ENCODE data around the gene MDGA2.

Gene MDGA2

GRCh38 chr14:47269756-47270492 lies 405.5 kb downstream of the MDGA2 start:
- no peak overlapping the region for H3K4me3 ChIP-seq (ENCODE audit: low read length)
- TF ChIP-seq CTCF (conservative IDR thresholded peaks at IDR 0.05; ENCODE audit: low read depth, low read length), result no peak
- no peak for DNase-seq (ENCODE audit: low read depth)

- DNase-seq (ENCODE audit: low read depth), result no peak
- H3K4me3 ChIP-seq (ENCODE audit: low read length), result no peak overlapping the region
- TF ChIP-seq CTCF (conservative IDR thresholded peaks at IDR 0.05; ENCODE audit: low read depth, low read length), result no peak
Observed at GRCh38 chr14:47264842-47265241, 410.6 kb downstream of the MDGA2 start.

- no peak for TF ChIP-seq CTCF (conservative IDR thresholded peaks at IDR 0.05; ENCODE audit: low read depth, low read length)
- no peak for DNase-seq (ENCODE audit: low read depth)
- H3K4me3 ChIP-seq (ENCODE audit: low read length), result no peak overlapping the region
Observed at GRCh38 chr14:47262801-47263200, 412.6 kb downstream of the MDGA2 start.

- H3K4me3 ChIP-seq (ENCODE audit: low read length), result no peak overlapping the region
- TF ChIP-seq CTCF (conservative IDR thresholded peaks at IDR 0.05; ENCODE audit: low read depth, low read length), result no peak
- DNase-seq (ENCODE audit: low read depth), result no peak
Observed at GRCh38 chr14:47261350-47261749, 414.1 kb downstream of the MDGA2 start.

- no peak overlapping the region for H3K4me3 ChIP-seq (ENCODE audit: low read length)
- no peak for TF ChIP-seq CTCF (conservative IDR thresholded peaks at IDR 0.05; ENCODE audit: low read depth, low read length)
- DNase-seq (ENCODE audit: low read depth), result no peak
Observed at GRCh38 chr14:47259796-47260195, 415.6 kb downstream of the MDGA2 start.

- TF ChIP-seq CTCF (conservative IDR thresholded peaks at IDR 0.05; ENCODE audit: low read depth, low read length), result no peak
- no peak overlapping the region for H3K4me3 ChIP-seq (ENCODE audit: low read length)
- DNase-seq (ENCODE audit: low read depth), result no peak
Observed at GRCh38 chr14:47257013-47257412, 418.4 kb downstream of the MDGA2 start.

GRCh38 chr14:47252802-47253201 lies 422.6 kb downstream of the MDGA2 start:
- no peak for TF ChIP-seq CTCF (conservative IDR thresholded peaks at IDR 0.05; ENCODE audit: low read depth, low read length)
- no peak for DNase-seq (ENCODE audit: low read depth)
- no peak overlapping the region for H3K4me3 ChIP-seq (ENCODE audit: low read length)
